T follicular helper cell (primary cell): ENCODE measurements around the gene FADS2.

ENCODE experiments used
- DNase-seq: peaks from one replicate; pipeline ENCODE4 v3.0.0-alpha.2; 2020; ENCODE audit warnings: low read depth

The FADS2 gene

GRCh38 chr11:61905801-61906521, 77.9 kb downstream of the FADS2 start:
- DNase-seq = no peak

DNA sequence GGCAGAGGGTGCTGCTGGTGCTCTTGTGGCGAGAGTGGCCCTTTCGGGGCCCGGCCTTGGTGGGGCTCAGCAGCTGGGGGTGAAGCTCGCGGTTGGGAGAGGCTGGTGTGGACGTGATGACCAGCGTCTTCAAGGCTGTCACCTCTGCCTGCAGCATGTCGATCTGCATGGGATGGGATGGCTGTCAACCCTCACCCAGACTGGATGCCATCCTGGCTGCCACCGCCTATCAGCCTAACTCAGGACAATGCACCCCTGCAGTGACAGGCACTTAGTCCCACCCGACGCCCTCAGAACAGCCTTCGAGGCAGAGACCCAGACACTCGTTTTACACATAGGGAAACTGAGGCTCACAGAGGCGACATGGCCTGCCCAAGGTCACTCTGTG, 78.4 kb downstream of the FADS2 start:
- no peak for DNase-seq

- DNase-seq = no peak
Observed at GRCh38 chr11:61907282-61907681, 79.2 kb downstream of the FADS2 start.

DNA sequence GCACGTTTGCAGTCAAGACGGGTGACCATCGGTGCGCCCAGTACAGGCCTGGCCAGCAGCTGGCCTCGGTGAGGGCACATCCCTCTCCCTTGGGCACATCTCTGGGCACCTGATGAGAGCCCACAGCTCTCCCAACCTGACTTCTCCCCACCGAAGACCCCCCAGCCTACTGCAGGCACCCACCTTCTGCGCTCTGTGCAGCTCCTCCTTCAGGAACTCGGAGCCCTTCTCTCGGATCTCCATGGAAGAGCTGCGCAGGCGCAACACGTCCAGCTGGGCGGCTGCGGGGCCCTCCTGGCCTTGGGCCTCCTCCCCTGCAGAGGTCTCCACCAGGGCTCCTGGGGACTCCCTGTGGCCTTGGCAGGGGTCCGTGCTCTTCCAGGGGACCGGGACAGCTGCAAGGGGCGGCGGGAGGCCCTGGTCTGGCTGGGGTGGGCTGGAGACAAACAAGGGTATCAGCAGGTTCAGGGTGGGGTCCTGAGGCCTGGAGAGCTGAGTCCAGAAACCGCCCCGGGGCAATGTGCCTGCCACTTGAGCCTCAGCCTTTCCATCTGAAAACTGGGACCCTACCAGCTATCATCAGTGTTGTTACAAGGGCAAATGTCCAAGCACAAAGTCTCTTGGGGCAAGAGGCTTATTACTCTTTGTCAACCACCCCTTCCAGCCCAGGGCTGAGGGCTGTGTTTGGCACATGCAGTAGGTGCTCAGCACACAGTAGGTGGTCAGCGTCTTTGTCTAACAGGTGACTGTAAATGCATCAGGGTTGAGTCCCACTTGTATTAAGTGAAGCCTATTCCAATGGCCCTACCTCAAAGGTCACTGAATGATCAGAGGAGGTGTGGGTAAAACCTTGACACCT, 80.0 kb downstream of the FADS2 start:
- DNase-seq = no peak

GRCh38 chr11:61908730-61909316, 80.7 kb downstream of the FADS2 start:
- DNase-seq = no peak

DNA sequence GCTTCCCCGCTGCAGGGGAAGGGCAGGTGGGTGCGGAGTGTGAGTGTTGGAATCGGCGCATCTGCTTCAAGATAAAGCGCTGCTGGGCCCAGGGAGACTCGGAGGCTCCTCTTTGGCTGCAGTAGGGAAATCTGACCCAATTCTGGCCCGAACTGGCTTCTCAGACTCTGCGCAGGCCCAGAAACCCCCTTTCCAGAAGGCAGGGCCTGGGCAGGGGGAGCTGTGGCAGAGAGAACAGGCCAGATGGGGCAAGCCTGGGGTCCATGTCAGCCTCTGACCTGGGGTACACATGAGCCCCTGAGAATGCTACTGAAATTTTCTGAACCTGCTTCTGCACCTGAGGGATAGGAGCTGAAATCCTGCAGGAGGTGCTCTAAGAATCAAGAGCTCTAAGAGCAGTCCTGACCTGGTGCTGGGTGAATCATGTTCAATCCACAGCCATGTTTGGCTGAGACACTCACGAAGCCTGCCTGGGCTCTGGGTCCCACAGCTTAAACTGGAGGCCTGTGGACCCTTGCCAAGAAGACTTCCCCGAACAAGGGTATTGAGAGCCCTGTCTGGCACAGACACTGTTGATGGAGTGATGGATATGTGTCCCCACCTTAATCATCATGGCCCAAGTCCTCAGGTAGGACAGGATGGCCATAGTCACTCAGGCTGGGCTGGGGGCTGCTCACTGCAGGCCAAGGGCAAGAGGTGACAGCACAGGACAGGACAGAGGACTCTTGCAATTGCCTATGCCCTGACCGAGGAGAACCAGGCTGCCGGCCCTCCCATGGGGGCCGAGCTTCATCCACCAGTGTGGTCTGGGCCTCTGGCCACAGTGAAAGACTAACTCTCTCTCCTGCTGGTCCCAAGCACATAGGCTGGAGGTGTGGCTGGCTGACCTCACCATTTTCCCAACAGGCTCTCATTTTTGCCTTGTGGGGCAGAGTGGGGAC, 82.4 kb downstream of the FADS2 start:
- DNase-seq = no peak

DNA sequence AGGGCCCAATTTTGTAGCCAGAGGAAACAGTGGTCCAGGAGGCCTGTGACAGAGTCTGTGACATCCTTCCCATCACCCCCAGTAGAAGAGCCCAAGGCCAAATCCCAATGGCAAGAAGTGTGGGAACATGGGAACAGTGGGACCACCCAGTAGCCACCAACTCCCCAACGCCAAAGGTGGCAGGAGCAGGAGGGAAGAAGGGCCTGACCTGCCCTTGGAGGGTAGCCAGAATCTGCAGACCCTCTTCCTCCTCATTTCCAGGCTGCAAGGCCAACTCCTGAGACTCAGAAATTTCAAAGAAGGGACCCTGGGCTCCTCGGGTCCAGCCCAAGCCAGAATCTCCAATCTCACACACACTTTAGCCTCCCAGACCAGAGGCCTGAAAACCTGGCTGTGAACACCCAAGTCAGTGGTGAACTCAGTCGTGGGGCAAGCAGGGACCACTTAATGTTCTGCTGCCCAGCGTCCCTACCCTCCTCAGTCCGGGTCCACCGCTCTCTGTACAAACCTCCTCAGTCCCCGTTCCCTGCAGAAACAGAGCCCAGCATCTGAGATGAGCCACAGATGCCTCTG, 83.1 kb downstream of the FADS2 start:
- DNase-seq = no peak

GRCh38 chr11:61911701-61912529, 83.8 kb downstream of the FADS2 start:
- DNase-seq = no peak

DNA sequence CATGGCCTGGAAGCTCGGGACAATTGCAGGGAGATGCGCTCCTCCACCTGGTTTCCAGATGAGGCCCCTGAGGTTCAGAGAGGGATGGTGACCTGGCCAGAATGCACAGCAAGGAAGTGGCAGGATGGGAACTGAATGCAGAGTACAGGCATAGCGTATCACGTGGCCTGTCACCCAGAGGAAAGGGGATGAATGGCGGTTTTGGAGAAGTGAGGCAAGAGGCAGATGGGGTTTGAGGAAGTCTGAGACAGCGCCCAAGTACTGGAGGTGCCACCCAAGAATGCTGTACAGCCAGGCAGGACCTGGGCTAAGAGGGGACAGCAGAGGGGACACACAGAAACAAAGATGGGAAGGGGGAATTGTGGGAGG, 84.4 kb downstream of the FADS2 start:
- DNase-seq = no peak

DNA sequence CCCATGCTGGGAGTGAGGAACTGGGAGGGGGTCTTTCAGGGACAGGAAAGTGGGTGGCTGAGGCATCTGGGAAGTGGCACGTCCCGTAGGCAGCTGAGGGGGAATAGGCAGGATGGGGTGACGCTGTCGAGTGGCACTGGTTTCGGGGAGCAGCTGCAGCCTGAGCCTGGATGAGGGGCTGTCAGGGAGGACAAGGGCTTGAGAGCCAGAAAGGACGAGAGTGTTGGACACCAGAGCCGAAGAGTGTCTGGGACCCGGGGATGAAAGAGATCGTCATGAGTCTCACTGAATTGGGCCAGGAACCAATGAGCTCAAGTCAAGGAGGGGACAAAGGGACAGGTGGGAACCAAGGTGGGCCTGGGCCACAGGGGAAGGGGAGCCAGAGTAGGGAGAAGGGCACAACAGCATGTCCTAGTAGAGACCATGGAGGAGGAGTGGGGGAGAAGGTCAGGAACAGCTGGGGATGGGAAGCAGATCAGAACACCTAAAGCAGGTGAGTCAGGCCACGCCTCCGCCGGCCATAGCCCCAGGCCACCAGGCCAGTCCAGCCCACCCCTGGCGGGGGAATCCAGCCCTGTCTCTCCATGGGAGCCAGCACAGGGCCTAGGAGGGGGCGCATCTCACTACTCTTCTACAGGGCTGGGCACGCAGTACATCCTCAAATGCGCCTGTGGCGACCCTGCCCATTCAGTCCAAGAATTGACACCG, 85.0 kb downstream of the FADS2 start:
- no peak for DNase-seq

DNA sequence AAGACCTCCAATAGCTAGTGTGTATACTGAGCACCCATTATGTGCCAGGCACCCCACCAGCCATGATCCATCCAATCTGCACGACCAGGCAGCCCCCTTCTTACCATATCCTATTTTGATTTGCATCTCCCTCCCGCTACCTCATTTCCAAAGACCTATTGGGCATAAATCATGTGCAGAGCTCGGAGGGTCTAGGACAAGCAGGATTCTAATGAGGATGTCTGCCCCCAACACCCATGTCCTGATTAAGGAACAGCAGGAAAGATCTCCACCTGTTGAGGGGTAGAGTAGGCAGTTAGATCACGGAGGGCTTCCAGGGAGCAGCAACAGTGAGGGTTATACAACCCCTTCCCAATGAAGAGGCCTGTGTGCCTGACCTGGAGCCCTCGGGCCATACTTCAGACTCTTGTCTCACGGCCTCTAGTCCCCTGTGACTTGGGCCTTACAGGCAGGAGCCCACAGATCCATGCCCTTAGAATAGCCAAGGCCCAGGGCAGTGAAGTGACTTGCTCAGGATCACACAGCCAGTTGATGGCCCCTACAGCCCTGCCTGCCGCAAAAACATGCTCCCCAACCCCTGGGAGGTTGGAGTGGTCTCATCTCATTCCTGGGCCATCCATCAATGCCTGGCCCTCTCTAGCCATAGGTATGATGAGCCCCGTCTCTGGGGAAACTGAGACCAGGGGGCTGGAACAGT, 85.7 kb downstream of the FADS2 start:
- no peak for DNase-seq

- DNase-seq = no peak
Observed at GRCh38 chr11:61914471-61915171, 86.5 kb downstream of the FADS2 start.

GRCh38 chr11:61916737-61917333, 88.7 kb downstream of the FADS2 start:
- no peak for DNase-seq
